GM10248 (cell line): Measurements from ENCODE around the gene POU6F2.

Experiments used
- CTCF ChIA-PET: fragments of 300-600 bp; sonication (Branson Sonifier 250); formaldehyde crosslinking; extraction: SDS; loops from one replicate; lab custom pipeline; 2021; ENCODE audit warnings: antibody characterized with exemption; lab: Yijun Ruan, JAX
- POLR2A ChIA-PET: fragments of 350-650 bp; sonication (Branson Sonifier 250); formaldehyde crosslinking; extraction: SDS; loops from one replicate; lab custom pipeline; 2020; ENCODE audit warnings: antibody characterized with exemption; lab: Yijun Ruan, JAX
- DNase-seq: peaks from one replicate; pipeline ENCODE4 v3.0.0; 2012; ENCODE audit errors: extremely low spot score
- TF ChIP-seq, protein P1 (sequence below): IDR thresholded peaks from 2 replicates; pipeline ENCODE4 v1.5.1; 2012; ENCODE audit warnings: mild to moderate bottlenecking, low read depth; ENCODE audit errors: extremely low read depth, missing control alignments, control extremely low read depth

The POU6F2 gene

DNA sequence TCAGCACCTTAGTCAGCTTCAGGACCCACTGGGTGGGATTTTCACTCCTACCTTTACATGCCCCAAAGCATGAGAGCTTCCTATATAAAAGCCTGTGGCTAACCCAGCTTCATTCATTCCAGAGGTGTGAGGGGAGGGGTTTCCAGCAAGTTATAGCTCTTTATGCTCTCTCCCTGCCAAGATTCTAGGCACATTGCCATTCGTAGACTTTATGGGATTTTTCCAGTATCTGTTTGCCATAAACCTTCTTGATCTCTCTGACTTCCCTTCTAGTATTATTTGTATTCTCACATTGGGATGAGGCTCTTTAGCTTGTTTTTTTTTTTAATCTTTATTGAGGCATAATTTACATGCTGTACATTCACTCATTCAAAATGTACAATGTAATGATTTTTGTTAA is 67.5 kb downstream of the POU6F2 start:
- no peak for DNase-seq
- TF ChIP-seq, protein P1, sequence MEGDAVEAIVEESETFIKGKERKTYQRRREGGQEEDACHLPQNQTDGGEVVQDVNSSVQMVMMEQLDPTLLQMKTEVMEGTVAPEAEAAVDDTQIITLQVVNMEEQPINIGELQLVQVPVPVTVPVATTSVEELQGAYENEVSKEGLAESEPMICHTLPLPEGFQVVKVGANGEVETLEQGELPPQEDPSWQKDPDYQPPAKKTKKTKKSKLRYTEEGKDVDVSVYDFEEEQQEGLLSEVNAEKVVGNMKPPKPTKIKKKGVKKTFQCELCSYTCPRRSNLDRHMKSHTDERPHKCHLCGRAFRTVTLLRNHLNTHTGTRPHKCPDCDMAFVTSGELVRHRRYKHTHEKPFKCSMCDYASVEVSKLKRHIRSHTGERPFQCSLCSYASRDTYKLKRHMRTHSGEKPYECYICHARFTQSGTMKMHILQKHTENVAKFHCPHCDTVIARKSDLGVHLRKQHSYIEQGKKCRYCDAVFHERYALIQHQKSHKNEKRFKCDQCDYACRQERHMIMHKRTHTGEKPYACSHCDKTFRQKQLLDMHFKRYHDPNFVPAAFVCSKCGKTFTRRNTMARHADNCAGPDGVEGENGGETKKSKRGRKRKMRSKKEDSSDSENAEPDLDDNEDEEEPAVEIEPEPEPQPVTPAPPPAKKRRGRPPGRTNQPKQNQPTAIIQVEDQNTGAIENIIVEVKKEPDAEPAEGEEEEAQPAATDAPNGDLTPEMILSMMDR: no peak
- ChIA-PET POLR2A (no interaction called here), CTCF (no interaction called here)

DNA sequence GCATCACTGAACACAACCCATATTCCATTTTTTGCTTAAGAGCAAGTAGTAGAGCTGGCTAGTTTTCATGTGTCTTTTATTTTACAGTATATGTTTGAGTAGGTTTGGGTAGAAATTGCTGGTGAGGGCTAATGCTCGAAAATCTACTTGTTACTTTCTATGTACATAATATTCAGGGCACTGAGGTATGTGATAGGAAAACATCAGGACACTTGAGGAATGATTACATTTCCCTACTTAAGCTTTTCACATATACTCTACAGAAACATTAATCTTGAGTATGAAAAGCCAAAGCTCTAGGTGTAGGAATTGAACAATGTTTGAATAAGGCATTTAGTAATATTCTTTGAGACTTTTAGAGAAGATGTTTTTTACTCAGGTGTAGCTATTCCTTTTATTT is 73.6 kb downstream of the POU6F2 start:
- TF ChIP-seq, protein P1: no peak
- DNase-seq: no peak
- CTCF ChIA-PET: no interaction called here
- POLR2A ChIA-PET: no interaction called here

DNA sequence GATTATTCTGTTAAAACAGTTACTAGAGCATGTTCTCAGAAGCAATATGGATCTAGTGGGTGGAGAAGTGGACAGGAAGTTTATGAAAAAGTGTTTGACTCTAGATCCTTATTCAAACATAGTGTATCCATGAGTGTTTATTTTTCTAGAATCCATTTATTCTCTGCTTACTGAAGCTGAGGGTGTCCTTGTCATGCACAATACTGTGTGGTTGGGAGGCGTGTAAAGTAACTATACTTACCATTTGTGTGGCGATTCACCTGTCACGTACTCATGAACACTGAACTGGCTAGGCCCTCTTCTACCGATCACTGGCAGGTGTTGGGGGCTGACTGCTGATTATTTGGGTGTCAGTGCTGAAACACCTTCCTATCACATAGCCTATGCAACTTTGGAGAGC is 74.0 kb downstream of the POU6F2 start:
- TF ChIP-seq, protein P1: no peak
- no peak for DNase-seq
- ChIA-PET POLR2A (no interaction called here), CTCF (no interaction called here)

DNA sequence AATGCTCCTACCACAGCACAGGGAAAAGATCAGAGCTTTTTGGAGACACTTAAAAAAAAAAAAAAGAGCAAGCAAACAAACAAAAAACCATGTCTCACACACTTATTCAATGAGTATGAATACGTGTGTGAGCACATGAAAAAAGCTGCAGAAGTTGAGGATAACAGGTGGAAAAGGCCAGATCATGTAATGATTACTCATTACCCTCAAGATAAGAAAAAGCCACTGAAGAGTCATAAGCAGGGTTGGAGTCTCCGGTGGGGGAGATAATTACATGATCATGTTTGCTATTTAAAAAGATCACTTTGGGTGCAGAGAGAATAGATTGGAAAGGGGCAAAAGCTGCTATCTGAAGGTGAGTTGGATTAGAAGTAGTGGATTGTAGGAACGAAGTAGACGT is 77.0 kb downstream of the POU6F2 start:
- TF ChIP-seq, protein P1: no peak
- POLR2A ChIA-PET: interaction anchor here (0.5 kb wide), 1 partner anchor 464 kb away, joined by 3 read pairs; no protein-coding TSS in a partner anchor
- DNase-seq: no peak
- CTCF ChIA-PET: interaction anchor here (0.7 kb wide), 1 partner anchor 21 kb away, joined by 3 read pairs; no protein-coding TSS in a partner anchor

DNA sequence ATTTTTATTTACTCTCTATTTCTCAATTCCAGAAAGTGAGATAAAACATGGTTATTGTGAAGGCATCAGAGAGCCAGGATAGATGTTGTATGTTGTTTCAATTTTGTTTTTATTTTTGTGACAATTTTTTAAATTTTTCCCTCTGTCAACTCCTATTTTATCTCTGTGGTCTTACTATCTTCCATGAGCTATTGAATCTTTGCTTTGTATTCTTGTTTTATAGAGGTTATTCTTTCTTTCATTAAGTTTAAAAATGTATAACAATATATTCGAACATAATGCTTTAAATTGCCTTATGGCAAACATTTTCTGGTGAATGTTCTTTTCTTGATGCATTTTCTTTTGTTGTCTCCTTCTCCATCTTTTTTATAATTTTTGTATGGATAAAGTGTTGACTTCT is 78.4 kb downstream of the POU6F2 start:
- no peak for DNase-seq
- CTCF ChIA-PET: no interaction called here
- POLR2A ChIA-PET: no interaction called here
- TF ChIP-seq, protein P1: no peak

DNA sequence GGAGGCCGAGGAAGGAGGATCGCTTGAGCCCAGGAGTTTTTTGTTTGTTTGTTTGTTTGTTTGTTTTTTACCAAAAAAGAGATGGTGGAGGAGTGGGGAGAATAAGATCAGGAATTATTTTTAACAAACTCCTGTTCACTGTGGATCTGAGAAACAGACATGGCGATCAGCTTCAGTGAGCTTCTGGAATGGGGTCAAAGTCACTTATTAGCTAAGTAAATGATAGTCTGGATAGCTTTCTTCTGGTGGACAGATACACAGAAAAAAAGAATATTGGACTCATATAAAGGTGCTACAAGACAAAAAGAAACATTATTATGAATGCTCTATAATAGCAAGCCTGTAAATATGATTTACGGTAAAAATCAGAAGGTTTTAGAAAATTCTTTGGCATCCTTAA is 85.1 kb downstream of the POU6F2 start:
- CTCF ChIA-PET: interaction anchor here (1.3 kb wide), 1 partner anchor 10 kb away, joined by 3 read pairs; no protein-coding TSS in a partner anchor
- TF ChIP-seq, protein P1: no peak
- POLR2A ChIA-PET: no interaction called here
- no peak for DNase-seq
